HL-60 (cell line): ENCODE measurements around the gene SLC7A1.

Experiments used
- DNase-seq, 2 experiments: peaks; one replicate each; pipeline ENCODE4 v3.0.0-alpha.2; 2010 to 2020; ENCODE audit warnings: low read depth in 1 of 2, low spot score in 1 of 2
- H3K27ac ChIP-seq: fragments of 250-450 bp; sonication (Bioruptor Pico); replicated peaks from 2 replicates; pipeline ENCODE4 v1.5.1; 2020; ENCODE audit warnings: mild to moderate bottlenecking, moderate library complexity
- H3K27me3 ChIP-seq: fragments of 250-450 bp; sonication (Bioruptor Pico); 2 replicates; pipeline ENCODE4 v1.5.1; 2021; ENCODE audit warnings: mild to moderate bottlenecking, moderate library complexity; ENCODE audit not compliant: insufficient read depth, poor library complexity, severe bottlenecking
- H3K4me3 ChIP-seq: replicated peaks from 2 replicates; pipeline ENCODE4 v1.5.1; 2011; ENCODE audit warnings: mild to moderate bottlenecking, control low read depth, low read length; ENCODE audit not compliant: insufficient read depth
- GABPA ChIP-seq: IDR thresholded peaks from 2 replicates; pipeline ENCODE4 v1.6.1; 2012; ENCODE audit warnings: low read depth
- POLR2AphosphoS5 ChIP-seq: IDR thresholded peaks from 2 replicates; pipeline ENCODE4 v1.6.1; 2012; ENCODE audit warnings: low read depth
- SPI1 ChIP-seq: IDR thresholded peaks from 2 replicates; pipeline ENCODE4 v1.6.1; 2012; ENCODE audit warnings: low read depth, mild to moderate bottlenecking, borderline replicate concordance
- TF ChIP-seq, protein P1 (sequence below): IDR thresholded peaks from 2 replicates; pipeline ENCODE4 v1.6.1; 2012; ENCODE audit warnings: low read depth; ENCODE audit not compliant: insufficient replicate concordance
- TF ChIP-seq, protein P2 (sequence below): IDR thresholded peaks from one replicate; pipeline ENCODE4 v1.5.1; 2011; ENCODE audit warnings: low read length, control low read depth, inconsistent platforms; ENCODE audit not compliant: insufficient read depth

SLC7A1 gene

DNA sequence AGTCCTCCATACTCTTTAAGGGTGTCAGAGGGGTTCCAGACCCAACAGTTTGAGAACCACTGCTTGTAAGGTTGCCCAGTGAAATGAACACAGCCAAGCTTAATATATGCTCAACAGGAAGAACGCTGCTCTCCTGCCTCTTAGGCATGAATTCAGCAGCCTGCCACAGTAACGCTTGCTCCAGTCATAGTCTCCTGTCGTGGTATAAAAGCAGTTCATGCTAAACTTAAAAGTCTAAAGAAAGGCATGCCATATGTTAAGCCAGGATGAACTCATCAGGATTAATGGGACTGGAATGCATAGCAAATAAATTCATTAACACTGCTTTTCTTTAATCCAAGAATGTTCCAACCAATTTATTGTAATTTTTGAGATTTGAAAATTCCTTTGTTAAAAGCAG lies 38.7 kb downstream of the SLC7A1 start:
- Histone ChIP-seq H3K27me3 (no peaks in the 10 kb centered on the region), H3K27ac (no peak overlapping the region), H3K4me3 (no peak overlapping the region)
- DNase-seq: no peak
- no peak for TF ChIP-seq POLR2AphosphoS5
- TF ChIP-seq, protein P1, sequence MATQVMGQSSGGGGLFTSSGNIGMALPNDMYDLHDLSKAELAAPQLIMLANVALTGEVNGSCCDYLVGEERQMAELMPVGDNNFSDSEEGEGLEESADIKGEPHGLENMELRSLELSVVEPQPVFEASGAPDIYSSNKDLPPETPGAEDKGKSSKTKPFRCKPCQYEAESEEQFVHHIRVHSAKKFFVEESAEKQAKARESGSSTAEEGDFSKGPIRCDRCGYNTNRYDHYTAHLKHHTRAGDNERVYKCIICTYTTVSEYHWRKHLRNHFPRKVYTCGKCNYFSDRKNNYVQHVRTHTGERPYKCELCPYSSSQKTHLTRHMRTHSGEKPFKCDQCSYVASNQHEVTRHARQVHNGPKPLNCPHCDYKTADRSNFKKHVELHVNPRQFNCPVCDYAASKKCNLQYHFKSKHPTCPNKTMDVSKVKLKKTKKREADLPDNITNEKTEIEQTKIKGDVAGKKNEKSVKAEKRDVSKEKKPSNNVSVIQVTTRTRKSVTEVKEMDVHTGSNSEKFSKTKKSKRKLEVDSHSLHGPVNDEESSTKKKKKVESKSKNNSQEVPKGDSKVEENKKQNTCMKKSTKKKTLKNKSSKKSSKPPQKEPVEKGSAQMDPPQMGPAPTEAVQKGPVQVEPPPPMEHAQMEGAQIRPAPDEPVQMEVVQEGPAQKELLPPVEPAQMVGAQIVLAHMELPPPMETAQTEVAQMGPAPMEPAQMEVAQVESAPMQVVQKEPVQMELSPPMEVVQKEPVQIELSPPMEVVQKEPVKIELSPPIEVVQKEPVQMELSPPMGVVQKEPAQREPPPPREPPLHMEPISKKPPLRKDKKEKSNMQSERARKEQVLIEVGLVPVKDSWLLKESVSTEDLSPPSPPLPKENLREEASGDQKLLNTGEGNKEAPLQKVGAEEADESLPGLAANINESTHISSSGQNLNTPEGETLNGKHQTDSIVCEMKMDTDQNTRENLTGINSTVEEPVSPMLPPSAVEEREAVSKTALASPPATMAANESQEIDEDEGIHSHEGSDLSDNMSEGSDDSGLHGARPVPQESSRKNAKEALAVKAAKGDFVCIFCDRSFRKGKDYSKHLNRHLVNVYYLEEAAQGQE: no peak
- TF ChIP-seq GABPA: no peak
- TF ChIP-seq, protein P2, sequence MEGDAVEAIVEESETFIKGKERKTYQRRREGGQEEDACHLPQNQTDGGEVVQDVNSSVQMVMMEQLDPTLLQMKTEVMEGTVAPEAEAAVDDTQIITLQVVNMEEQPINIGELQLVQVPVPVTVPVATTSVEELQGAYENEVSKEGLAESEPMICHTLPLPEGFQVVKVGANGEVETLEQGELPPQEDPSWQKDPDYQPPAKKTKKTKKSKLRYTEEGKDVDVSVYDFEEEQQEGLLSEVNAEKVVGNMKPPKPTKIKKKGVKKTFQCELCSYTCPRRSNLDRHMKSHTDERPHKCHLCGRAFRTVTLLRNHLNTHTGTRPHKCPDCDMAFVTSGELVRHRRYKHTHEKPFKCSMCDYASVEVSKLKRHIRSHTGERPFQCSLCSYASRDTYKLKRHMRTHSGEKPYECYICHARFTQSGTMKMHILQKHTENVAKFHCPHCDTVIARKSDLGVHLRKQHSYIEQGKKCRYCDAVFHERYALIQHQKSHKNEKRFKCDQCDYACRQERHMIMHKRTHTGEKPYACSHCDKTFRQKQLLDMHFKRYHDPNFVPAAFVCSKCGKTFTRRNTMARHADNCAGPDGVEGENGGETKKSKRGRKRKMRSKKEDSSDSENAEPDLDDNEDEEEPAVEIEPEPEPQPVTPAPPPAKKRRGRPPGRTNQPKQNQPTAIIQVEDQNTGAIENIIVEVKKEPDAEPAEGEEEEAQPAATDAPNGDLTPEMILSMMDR: no peak
- TF ChIP-seq SPI1: no peak

DNA sequence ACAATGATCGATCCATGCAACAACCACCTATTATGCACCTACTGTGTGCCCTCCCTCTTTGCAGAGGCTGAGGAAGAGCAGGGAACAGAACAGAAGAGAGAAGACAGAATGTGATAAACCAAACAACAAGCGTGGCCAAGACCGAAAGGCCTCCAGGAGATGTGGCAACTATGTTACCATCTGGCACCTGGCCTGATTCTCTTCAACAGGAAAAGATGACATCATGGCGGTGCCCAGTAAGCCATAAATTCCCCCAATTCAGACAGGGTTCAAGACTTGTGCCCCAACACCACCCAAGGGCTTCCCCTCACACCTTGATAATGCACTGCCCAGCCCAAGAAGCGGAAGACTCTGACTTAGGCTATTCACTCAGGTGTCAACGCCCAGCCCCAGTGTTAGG lies 44.3 kb downstream of the SLC7A1 start:
- no peak overlapping the region for H3K27ac ChIP-seq
- H3K27me3 ChIP-seq: no peaks in the 10 kb centered on the region
- no peak for DNase-seq
- no peak overlapping the region for H3K4me3 ChIP-seq
- TF ChIP-seq POLR2AphosphoS5: no peak; the same call in 1 of the 2 replicates
- no peak for TF ChIP-seq SPI1
- TF ChIP-seq, protein P2: no peak
- TF ChIP-seq, protein P1: no peak
- TF ChIP-seq GABPA: no peak

DNA sequence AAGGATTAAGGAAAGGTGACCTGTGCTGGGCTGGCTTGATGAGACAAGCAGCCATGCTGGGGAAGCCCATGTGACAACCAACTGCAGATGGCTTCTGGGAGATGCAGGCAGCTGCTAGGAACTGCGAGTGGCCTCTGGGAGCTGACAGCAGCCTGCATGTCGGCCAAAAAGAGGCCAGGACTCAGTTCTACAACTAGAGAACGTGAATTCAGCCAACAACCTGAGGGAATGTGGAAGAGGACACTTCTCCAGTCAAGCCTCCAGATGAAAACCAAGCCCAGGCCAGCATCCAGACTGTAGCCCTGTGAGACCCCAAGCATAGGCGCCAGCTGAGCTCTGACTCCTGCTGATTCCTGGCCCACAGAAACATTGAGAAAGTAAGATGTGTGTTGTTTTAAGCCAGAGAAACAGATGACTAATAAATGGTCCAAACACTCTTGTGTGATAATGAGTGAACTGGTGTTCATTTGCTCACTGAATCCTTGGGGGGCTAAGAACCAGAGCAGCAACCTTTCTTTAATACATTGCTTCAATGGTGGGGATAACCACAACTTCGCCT lies 45.0 kb downstream of the SLC7A1 start:
- Histone ChIP-seq H3K4me3 (no peak overlapping the region), H3K27ac (no peak overlapping the region), H3K27me3 (no peaks in the 10 kb centered on the region)
- TF ChIP-seq, protein P1: no peak
- TF ChIP-seq, protein P2: no peak
- TF ChIP-seq SPI1 (no peak), POLR2AphosphoS5 (no peak), GABPA (no peak)
- DNase-seq: no peak
